ENCODE data around the gene SIGLEC8. TPM values are rescaled to one million over a fixed set of nuclear protein-coding genes. Genes with fewer than 3 reads are reported as not detected.

The SIGLEC8 gene
- total and polyA plus RNA-seq, 2 of the 4 experiments (the other 2 are of a cell fraction), result not detected

DNA sequence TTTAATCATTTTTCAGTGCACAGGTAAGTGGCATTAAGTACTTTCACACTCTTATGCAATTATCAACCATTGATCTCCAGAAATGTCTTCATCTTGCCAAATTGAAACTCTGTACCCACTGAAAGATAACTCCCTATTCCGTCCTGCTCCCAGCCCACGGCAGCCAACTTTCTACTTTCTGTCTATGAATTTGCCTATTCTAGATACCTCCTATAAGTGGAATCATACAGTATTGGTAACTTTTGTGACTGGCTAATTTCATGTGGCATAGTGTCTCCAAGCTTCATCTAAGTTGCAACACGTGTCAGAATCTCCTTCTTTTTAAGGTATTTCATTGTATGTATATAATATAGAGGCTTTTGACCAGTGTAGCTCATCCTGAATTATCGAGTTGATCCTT is 14.4 kb upstream of the SIGLEC8 start:
- no peak overlapping the region for H3K9ac ChIP-seq (ENCODE audit: low read depth, low read length)
- H3K56ac ChIP-seq (ENCODE audit: extremely low read depth, insufficient read depth, low read length), result no peak overlapping the region
- ChIA-PET CTCF (interaction anchor here (1.3 to 3.4 kb wide), 3 partner anchors 9 to 305 kb away, joined by 5 to 27 read pairs (median 6); no protein-coding TSS in a partner anchor), POLR2A (ENCODE audit: unreplicated experiment) (no interaction called here)
- no peak overlapping the region for H2BK20ac ChIP-seq (ENCODE audit: low read depth, low read length)
- no TSS peak for BruUV-seq (replicated peaks)
- H2BK5ac ChIP-seq (ENCODE audit: low read depth, low read length, poor library complexity, severe bottlenecking), result no peak overlapping the region
- no peak overlapping the region for H3K14ac ChIP-seq (replicated peaks; ENCODE audit: low read depth, low read length)
- H3K23ac ChIP-seq (ENCODE audit: low read depth, low read length), result no peak overlapping the region
- no peaks in the 10 kb centered on the region for H4K20me1 ChIP-seq (ENCODE audit: insufficient read depth, low read length)
- ATAC-seq (ENCODE audit: low read depth) (no peak), DNase-seq (no peak)
- H2AK5ac ChIP-seq (ENCODE audit: low read depth, low read length), result no peak overlapping the region
- H3K18ac ChIP-seq (ENCODE audit: low read depth, low read length), result no peak overlapping the region
- no peak overlapping the region for H2AK9ac ChIP-seq (replicated peaks; ENCODE audit: low read depth, low read length, poor library complexity)
- no peak overlapping the region for H2BK120ac ChIP-seq (ENCODE audit: low read depth, low read length)
- in situ Hi-C loops (cut with MboI; ENCODE audit: low sequenced_read_pairs), result loop anchor here (5.0 kb wide), 1 partner anchor 185 kb away; no protein-coding TSS in a partner anchor
- H3K4ac ChIP-seq (ENCODE audit: low read depth, low read length), result no peak overlapping the region
- H3K36me3 ChIP-seq (ENCODE audit: control insufficient read depth, insufficient read depth, low read length), result no peaks in the 10 kb centered on the region
- TF ChIP-seq POLR2A (IDR thresholded peaks at IDR 0.05; ENCODE audit: low read depth, low read length) (no peak), CEBPB (IDR thresholded peaks at IDR 0.05; ENCODE audit: low read depth, low read length) (no peak), SMC3 (IDR thresholded peaks at IDR 0.05; ENCODE audit: low read depth, low read length) (no peak), RFX5 (IDR thresholded peaks at IDR 0.05; ENCODE audit: low read depth, low read length) (no peak), MXI1 (IDR thresholded peaks at IDR 0.05; ENCODE audit: borderline replicate concordance, low read depth, low read length) (no peak)
- H3K4me2 ChIP-seq (ENCODE audit: low read depth, low read length), result no peak overlapping the region
- H3K27me3 ChIP-seq (ENCODE audit: control insufficient read depth, insufficient read depth, low read length), result no peaks in the 10 kb centered on the region
- H3K4me3 ChIP-seq (ENCODE audit: insufficient read depth, low read depth, low read length), result no peak overlapping the region
- no CpG with 5 or more reads among the region's 4 CpGs for WGBS, 2 experiments (ENCODE audit: extremely low coverage in 2 of 2, insufficient read length in 1 of 2)
- no peak overlapping the region for H4K5ac ChIP-seq (ENCODE audit: low read depth, low read length)
- no peak overlapping the region for H3K27ac ChIP-seq (ENCODE audit: insufficient read depth, low read length)
- no peaks in the 10 kb centered on the region for H3K4me1 ChIP-seq (ENCODE audit: control insufficient read depth, insufficient read depth, low read length)
- intact Hi-C loops (cut with micrococcal nuclease), result loop anchor here (1.0 kb wide), 4 partner anchors 134 to 305 kb away; no protein-coding TSS in a partner anchor
- H2BK15ac ChIP-seq (ENCODE audit: low read depth, low read length), result no peak overlapping the region
- H2AFZ ChIP-seq (replicated peaks; ENCODE audit: low read length, poor library complexity), result no peak overlapping the region
- H3K9me3 ChIP-seq (ENCODE audit: control insufficient read depth, insufficient read depth, low read length), result no peaks in the 10 kb centered on the region
- dilution Hi-C loops (cut with HindIII; ENCODE audit: low sequenced_read_pairs, unreplicated experiment), result no loop called here
- no peak overlapping the region for H4K8ac ChIP-seq (ENCODE audit: low read depth in 2 of 2, low read length in 2 of 2)
- no peaks in the 10 kb centered on the region for H3K79me1 ChIP-seq (ENCODE audit: low read depth in 1 of 2, low read length in 2 of 2)
- H3K9me1 ChIP-seq (ENCODE audit: insufficient read depth, low read length), result no peaks in the 10 kb centered on the region
- H4K91ac ChIP-seq (ENCODE audit: insufficient read depth, low read depth, low read length), result no peak overlapping the region

Data from IMR-90 (cell line).